Activated T-cell treated with anti-CD3 and anti-CD28 coated beads, Interleukin-2, amount 50 U/mL, for 24 hours (primary cell): ENCODE results near the gene EZR.
A peak's percentile ranks its signal among the peaks of the same experiment; 100 is the strongest.
"Not testable (repeated sequence)": the region's sequence is repeated elsewhere in the genome, so short reads cannot be mapped to it uniquely, and the experiment has no call there.

ENCODE experiments used
- DNase-seq: peaks from one replicate; pipeline ENCODE4 v3.0.0-alpha.2; 2020
- H3K27ac Mint-ChIP-seq: 2 replicates; pipeline ENCODE4 v1.8.0; 2020; ENCODE audit warnings: mild to moderate bottlenecking, mixed read lengths
- H3K27me3 Mint-ChIP-seq: 2 replicates; pipeline ENCODE4 v1.8.0; 2020; ENCODE audit warnings: mixed read lengths
- H3K36me3 Mint-ChIP-seq: 2 replicates; pipeline ENCODE4 v1.8.0; 2020; ENCODE audit warnings: low read depth, mixed read lengths
- H3K4me1 Mint-ChIP-seq: 2 replicates; pipeline ENCODE4 v1.8.0; 2020; ENCODE audit warnings: low read depth, mixed read lengths
- H3K4me3 Mint-ChIP-seq: 2 replicates; pipeline ENCODE4 v1.8.0; 2020; ENCODE audit warnings: mild to moderate bottlenecking, moderate library complexity, mixed read lengths
- H3K9me3 Mint-ChIP-seq: 2 replicates; pipeline ENCODE4 v1.8.0; 2020; ENCODE audit warnings: mixed read lengths

Gene EZR

DNA sequence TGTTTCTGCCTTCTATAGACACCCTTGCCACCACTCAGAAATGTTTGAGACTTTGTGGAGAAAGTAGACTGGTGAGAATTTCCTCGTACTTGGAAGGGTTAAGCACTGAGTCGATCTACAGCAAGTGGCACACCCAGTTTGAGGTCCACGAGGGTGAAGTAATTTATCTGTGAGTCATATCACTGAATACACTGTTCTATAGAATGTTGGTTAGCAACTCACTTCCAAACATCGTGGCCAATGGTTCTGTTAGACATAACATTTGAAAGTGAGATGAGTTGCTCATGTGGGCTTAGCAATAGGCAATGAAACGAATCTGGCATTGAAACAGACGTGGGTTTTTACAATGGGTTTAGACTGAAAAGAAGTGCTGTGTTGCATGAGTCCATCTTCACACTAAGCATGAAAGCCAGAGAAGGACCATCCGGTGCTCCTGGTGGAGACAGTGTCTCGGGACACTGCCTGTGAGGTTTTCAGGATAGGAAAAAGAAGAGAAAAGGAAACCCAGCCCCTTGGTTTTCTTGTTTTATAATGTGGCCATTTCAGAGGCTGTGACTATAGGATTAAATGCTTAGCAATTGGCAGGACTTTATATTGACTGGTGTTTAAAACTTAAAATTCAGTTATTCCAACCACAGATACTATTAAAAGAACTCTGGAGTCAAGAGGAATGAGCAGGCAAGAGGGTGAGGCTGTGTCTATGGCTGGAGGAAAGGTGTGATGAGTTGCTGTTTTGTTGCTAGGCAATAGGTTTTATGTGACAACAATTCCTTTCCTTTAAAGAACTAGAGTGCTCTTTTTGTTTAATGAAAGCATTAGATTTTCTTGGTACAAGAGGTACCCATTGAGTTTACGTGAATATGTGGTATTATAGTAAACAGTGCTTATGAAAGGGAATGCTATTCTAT lies 31.0 kb upstream of the EZR start:
- Mint-ChIP-seq H3K4me1 (peaks cover 24% of the 10 kb centered on the region), H3K27ac (peak overlapping the region; percentile 96), H3K4me3 (peak overlapping the region; percentile 61), H3K27me3 (no peaks in the 10 kb centered on the region), H3K36me3 (no peaks in the 10 kb centered on the region), H3K9me3 (no peaks in the 10 kb centered on the region)
- DNase-seq = peak; percentile 58

GRCh38 chr6:158848490-158848895 lies 29.3 kb upstream of the EZR start:
- Mint-ChIP-seq H3K27ac (no peak overlapping the region), H3K4me3 (no peak overlapping the region), H3K27me3 (no peaks in the 10 kb centered on the region), H3K9me3 (no peaks in the 10 kb centered on the region), H3K4me1 (peaks cover 24% of the 10 kb centered on the region), H3K36me3 (no peaks in the 10 kb centered on the region)
- no peak for DNase-seq

DNA sequence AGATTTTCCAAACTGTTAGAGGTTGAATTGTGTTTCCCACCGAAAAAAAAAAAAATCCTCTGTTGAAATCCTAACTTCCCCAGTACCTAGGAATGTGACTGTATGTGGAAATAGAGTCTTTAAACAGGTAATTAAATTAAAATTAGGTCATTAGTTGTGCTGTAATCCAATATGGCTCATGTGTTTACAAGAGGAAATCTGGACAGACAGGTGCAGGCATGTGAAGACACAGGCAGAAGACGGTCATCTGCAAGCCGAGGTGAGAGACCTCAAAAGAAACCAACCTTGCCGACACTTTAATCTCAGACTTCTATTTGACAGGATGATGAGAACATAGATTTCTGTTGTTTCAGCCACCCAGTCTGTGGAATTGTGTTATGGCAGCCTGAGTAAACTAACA lies 28.6 kb upstream of the EZR start:
- Mint-ChIP-seq H3K27ac (no peak overlapping the region), H3K9me3 (no peaks in the 10 kb centered on the region), H3K4me3 (no peak overlapping the region), H3K4me1 (peaks cover 24% of the 10 kb centered on the region), H3K27me3 (no peaks in the 10 kb centered on the region), H3K36me3 (no peaks in the 10 kb centered on the region)
- no peak for DNase-seq

DNA sequence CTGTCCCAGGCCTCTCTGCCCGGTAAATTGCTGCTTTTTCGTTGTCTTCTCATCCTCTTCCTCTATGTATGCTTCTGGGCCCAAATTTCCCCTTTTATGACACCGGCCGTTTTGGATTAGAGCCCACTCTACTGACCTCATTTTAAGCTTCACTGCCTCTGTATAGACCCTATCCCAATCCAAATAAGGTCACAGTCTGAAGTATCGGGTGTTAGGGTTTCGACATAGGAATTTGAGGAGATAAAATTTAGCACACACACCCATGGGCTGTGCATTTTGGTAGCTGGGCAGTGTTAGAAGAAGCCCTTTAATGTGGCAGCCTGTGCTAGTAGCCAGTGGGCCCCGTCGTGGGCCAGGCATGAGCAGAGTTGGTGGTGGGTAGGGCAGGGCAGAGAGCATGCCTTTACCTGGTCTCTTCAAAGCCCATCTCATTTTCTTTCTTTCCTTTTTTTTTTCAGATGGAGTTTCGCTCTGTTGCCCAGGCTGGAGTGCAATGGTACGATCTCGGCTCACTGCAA lies 27.9 kb upstream of the EZR start:
- H3K27ac Mint-ChIP-seq = no peak overlapping the region
- no peaks in the 10 kb centered on the region for H3K27me3 Mint-ChIP-seq
- H3K4me1 Mint-ChIP-seq = peaks cover 24% of the 10 kb centered on the region
- DNase-seq = no peak
- H3K4me3 Mint-ChIP-seq = no peak overlapping the region
- no peaks in the 10 kb centered on the region for H3K9me3 Mint-ChIP-seq
- H3K36me3 Mint-ChIP-seq = no peaks in the 10 kb centered on the region

GRCh38 chr6:158843751-158844683 lies 24.8 kb upstream of the EZR start:
- Mint-ChIP-seq H3K27ac (no peak overlapping the region), H3K36me3 (no peaks in the 10 kb centered on the region), H3K4me3 (no peak overlapping the region), H3K9me3 (peaks cover 5% of the 10 kb centered on the region), H3K4me1 (no peaks in the 10 kb centered on the region), H3K27me3 (no peaks in the 10 kb centered on the region)
- no peak for DNase-seq

DNA sequence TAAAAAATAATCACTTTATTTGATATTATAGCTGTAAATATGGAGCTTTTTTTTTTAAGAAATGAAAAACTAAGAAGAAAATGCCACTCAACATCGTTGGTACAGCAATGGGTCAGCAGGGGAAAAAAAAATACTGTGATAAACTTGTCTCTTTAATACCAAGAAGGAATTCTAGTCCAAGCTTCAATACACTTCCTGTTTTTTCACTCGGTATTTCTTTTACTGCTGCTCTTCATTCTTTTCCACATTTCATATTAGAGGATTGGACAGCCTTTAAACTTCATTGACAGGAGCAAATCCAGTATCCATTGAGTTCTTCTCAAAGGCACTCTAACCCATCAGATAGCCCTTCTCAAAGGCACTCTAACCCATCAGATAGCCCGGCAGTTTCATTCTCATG lies 22.2 kb upstream of the EZR start:
- Mint-ChIP-seq H3K4me3 (no peak overlapping the region), H3K27ac (no peak overlapping the region), H3K36me3 (no peaks in the 10 kb centered on the region), H3K4me1 (no peaks in the 10 kb centered on the region), H3K9me3 (peaks cover 5% of the 10 kb centered on the region), H3K27me3 (no peaks in the 10 kb centered on the region)
- DNase-seq = no peak

DNA sequence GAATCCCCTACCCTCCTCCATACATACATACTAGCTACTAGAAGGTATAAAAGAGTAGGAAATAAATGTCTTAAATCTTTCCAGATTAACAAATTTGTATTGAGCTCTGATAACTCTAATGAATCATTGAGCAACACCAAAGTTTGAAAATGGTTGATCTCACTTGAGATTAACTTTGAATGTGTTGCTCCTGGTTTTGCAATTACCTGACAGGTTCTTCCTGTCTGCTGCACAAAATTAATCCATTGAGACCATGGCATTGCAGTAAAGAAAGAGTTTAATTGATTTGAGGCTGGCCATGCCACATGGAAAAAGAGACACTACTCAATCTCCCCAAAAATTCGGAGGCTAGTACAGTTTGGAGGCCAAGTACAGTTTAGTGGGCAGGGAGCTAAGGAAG lies 21.3 kb upstream of the EZR start:
- Mint-ChIP-seq H3K36me3 (no peaks in the 10 kb centered on the region), H3K9me3 (peaks cover 5% of the 10 kb centered on the region), H3K27me3 (no peaks in the 10 kb centered on the region), H3K4me1 (no peaks in the 10 kb centered on the region), H3K4me3 (no peak overlapping the region), H3K27ac (no peak overlapping the region)
- no peak for DNase-seq

DNA sequence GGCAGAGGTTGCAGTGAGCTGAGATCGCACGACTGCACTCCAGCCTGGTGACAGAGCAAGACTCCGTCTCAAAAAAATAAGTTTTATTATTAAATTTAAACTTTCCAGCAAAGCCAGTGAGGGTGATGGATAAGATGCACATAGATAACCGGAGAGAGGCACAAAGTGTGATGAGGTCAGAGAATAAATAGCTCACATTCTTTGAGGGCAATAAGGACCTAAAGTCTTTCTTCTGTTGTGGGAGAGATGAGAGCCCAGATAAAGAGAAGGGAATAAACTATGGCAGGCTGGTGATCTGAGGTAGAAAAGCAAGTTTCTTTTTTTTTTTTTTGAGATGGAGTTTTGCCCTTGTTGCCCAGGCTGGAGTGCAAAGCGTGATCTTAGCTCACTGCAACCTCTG lies 20.6 kb upstream of the EZR start:
- peaks cover 5% of the 10 kb centered on the region for H3K9me3 Mint-ChIP-seq
- H3K4me1 Mint-ChIP-seq = no peaks in the 10 kb centered on the region
- H3K4me3 Mint-ChIP-seq = no peak overlapping the region
- H3K36me3 Mint-ChIP-seq = no peaks in the 10 kb centered on the region
- no peaks in the 10 kb centered on the region for H3K27me3 Mint-ChIP-seq
- no peak for DNase-seq
- no peak overlapping the region for H3K27ac Mint-ChIP-seq

- DNase-seq, H3K27me3 Mint-ChIP-seq, H3K36me3 Mint-ChIP-seq, H3K27ac Mint-ChIP-seq, H3K4me3 Mint-ChIP-seq, H3K4me1 Mint-ChIP-seq, H3K9me3 Mint-ChIP-seq: not testable (repeated sequence)
These were observed 19.6 kb upstream of the EZR start for GRCh38 chr6:158838790-158839189.

- no peaks in the 10 kb centered on the region for H3K4me1 Mint-ChIP-seq
- no peak overlapping the region for H3K27ac Mint-ChIP-seq
- no peaks in the 10 kb centered on the region for H3K27me3 Mint-ChIP-seq
- H3K36me3 Mint-ChIP-seq = no peaks in the 10 kb centered on the region
- peaks cover 5% of the 10 kb centered on the region for H3K9me3 Mint-ChIP-seq
- H3K4me3 Mint-ChIP-seq = no peak overlapping the region
- DNase-seq = no peak
These were observed 18.8 kb upstream of the EZR start for GRCh38 chr6:158837684-158838625.

DNA sequence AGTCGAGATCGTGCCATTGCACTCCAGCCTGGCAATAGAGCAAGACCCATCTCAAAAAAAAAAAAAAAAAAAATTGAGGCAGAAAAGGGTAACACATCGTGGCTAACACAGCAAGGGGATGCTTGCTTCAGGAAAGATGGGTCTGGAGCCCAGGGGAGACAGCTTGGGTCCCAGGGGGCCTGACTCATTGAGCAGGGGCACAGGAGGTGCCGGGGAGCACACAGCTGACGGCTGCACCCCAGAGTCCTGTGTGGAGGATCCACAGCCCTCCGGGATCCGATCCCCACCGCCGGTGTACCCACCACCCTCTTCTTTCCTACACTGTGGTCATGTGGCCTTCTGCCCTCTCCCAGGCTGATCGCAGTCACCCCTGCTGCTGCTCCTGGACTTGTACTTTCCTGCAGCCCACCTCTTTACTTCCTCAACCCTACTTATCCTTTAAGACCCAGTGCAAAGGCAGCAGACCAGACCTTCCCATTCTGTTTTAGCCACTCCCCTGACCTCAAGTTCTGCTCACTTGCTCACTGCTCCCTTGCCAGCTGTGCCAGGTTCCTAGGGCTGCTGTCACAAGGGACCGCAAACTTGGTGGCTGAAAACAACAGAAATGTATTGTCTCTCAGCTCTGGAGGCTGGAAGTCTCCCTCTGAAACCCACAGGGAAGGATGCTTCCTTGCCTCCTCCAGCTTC lies 17.6 kb upstream of the EZR start:
- H3K27ac Mint-ChIP-seq = no peak overlapping the region
- H3K4me1 Mint-ChIP-seq = no peaks in the 10 kb centered on the region
- H3K36me3 Mint-ChIP-seq = no peaks in the 10 kb centered on the region
- no peak for DNase-seq
- H3K9me3 Mint-ChIP-seq = peaks cover 5% of the 10 kb centered on the region
- H3K27me3 Mint-ChIP-seq = no peaks in the 10 kb centered on the region
- H3K4me3 Mint-ChIP-seq = no peak overlapping the region

DNA sequence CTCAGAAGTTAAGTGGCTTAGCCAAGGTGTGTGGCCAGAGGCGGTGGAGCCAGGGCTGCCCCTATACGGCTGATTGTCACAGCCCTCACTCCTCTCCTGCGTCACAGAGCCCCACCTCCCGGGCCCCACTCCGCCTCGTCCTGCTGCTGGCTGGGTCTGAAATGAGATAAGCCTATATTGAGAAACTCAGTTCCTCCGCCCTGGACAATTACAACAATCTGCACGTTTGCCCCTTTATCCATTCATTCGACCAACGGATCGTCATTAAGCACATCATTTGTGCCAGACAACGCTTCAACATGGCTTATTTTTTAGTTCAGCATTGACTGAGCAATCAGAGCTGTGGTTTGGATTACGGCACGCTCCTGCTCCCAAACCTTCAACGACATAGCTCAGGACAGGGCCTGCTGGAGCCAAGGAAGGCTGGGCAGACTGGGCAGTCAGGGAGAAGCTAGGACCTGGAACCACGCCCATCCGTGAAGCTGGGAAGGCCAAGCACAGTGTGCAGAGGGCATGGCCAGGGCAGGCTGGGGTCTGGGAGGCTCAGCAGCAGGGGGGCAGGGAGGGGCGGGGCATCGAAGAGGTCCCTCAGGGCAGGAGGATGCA lies 16.6 kb upstream of the EZR start:
- no peaks in the 10 kb centered on the region for H3K4me1 Mint-ChIP-seq
- no peaks in the 10 kb centered on the region for H3K36me3 Mint-ChIP-seq
- H3K4me3 Mint-ChIP-seq = no peak overlapping the region
- DNase-seq = no peak
- H3K27me3 Mint-ChIP-seq = no peaks in the 10 kb centered on the region
- H3K27ac Mint-ChIP-seq = no peak overlapping the region
- peaks cover 3% of the 10 kb centered on the region for H3K9me3 Mint-ChIP-seq

DNA sequence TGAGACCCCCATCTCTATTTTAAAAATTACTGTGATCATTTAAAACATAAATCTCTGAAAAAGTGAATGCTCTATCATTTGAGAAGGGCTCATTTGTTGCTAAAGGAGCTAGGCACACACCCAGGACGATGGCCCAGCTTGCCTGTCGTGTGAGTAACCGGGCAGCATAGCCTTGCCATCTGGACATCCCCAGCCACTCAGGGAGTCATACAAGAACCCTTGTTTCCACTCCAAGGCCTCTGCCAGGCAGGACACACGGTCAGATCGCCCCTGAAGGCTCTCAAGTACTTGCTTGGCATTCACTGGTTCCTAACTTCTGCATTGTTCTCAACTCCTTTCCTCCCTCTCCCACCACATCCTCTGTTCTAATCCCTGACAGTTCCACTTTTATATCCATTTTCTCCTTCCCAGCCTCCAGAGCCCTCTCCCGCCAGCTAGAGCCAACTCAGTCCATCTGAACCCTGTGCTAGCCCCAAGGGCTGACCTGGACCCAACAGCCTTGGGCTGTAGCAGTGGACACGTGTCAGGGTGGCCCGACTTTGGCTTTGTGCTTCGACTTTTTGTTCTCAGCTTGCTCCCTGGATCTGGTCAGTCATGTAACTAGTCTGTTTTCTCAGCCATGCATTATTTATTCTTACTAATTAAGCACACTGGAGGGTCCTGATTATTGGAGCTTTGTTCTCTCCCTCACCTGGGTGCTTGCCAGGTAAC lies 15.7 kb upstream of the EZR start:
- H3K27me3 Mint-ChIP-seq = no peaks in the 10 kb centered on the region
- no peak for DNase-seq
- no peaks in the 10 kb centered on the region for H3K36me3 Mint-ChIP-seq
- H3K9me3 Mint-ChIP-seq = no peaks in the 10 kb centered on the region
- no peak overlapping the region for H3K4me3 Mint-ChIP-seq
- H3K4me1 Mint-ChIP-seq = no peaks in the 10 kb centered on the region
- no peak overlapping the region for H3K27ac Mint-ChIP-seq
